Mesodermal cell (in vitro differentiated cells): ENCODE results near the gene MYOM1.
"Not testable (repeated sequence)": the region's sequence is repeated elsewhere in the genome, so short reads cannot be mapped to it uniquely, and the experiment has no call there.

Experiments
- H3K27ac ChIP-seq: 2 replicates; pipeline ENCODE4 v1.7.0; 2013; ENCODE audit warnings: mild to moderate bottlenecking, low read depth, low read length, moderate library complexity; ENCODE audit not compliant: severe bottlenecking
- H3K36me3 ChIP-seq: 2 replicates; pipeline ENCODE4 v1.7.1; 2013; ENCODE audit warnings: mild to moderate bottlenecking, low read length, moderate library complexity; ENCODE audit not compliant: control insufficient read depth, insufficient read depth
- H3K4me1 ChIP-seq: one replicate; pipeline ENCODE4 v1.7.1; 2013; ENCODE audit warnings: mild to moderate bottlenecking, low read length; ENCODE audit not compliant: insufficient read depth, control insufficient read depth, poor library complexity, severe bottlenecking
- H3K4me3 ChIP-seq: 2 replicates; pipeline ENCODE4 v1.7.0; 2013; ENCODE audit warnings: low read length, control low read depth, mild to moderate bottlenecking; ENCODE audit not compliant: insufficient read depth, poor library complexity, severe bottlenecking; ENCODE audit errors: extremely low read depth
- H3K9me3 ChIP-seq: 2 replicates; pipeline ENCODE4 v1.7.1; 2013; ENCODE audit warnings: mild to moderate bottlenecking, low read length, moderate library complexity; ENCODE audit not compliant: control insufficient read depth
- WGBS, 2 experiments: methylation state at CpG; one replicate each; pipeline ENCODE4 v1.1.5; 2013; ENCODE audit warnings: missing lambda C conversion rate in 2 of 2; ENCODE audit not compliant: insufficient coverage in 2 of 2; 5-methylcytosine and 5-hydroxymethylcytosine counted together

The MYOM1 gene

GRCh38 chr18:3079653-3080052 is 140.1 kb downstream of the MYOM1 start:
- Histone ChIP-seq H3K9me3 (no peaks in the 10 kb centered on the region), H3K4me1 (peaks cover 8% of the 10 kb centered on the region), H3K27ac (no peak overlapping the region), H3K36me3 (no peaks in the 10 kb centered on the region), H3K4me3 (no peak overlapping the region)
- 93 to 94% methylated on average over 2 to 4 of the region's 4 CpGs for WGBS, 2 experiments

- Histone ChIP-seq H3K4me3 (no peak overlapping the region), H3K4me1 (no peaks in the 10 kb centered on the region), H3K9me3 (no peaks in the 10 kb centered on the region), H3K27ac (peak overlapping the region; percentile 57), H3K36me3 (no peaks in the 10 kb centered on the region)
- 52 to 67% methylated on average over 7 to 8 of the region's 9 CpGs for WGBS, 2 experiments
These were observed 144.3 kb downstream of the MYOM1 start for GRCh38 chr18:3075491-3075890.

- no peaks in the 10 kb centered on the region for H3K4me1 ChIP-seq
- H3K27ac ChIP-seq: no peak overlapping the region
- H3K4me3 ChIP-seq: no peak overlapping the region
- H3K9me3 ChIP-seq: no peaks in the 10 kb centered on the region
- no peaks in the 10 kb centered on the region for H3K36me3 ChIP-seq
These were observed 145.7 kb downstream of the MYOM1 start for GRCh38 chr18:3074087-3074486.

- H3K4me3 ChIP-seq, H3K9me3 ChIP-seq, H3K4me1 ChIP-seq, H3K27ac ChIP-seq, H3K36me3 ChIP-seq: not testable (repeated sequence)
- 89 to 100% methylated on average over 3 of the region's 3 CpGs for WGBS, 2 experiments
These were observed 146.4 kb downstream of the MYOM1 start for GRCh38 chr18:3073353-3073752.

- Histone ChIP-seq H3K36me3 (no peaks in the 10 kb centered on the region), H3K4me1 (no peaks in the 10 kb centered on the region), H3K9me3 (no peaks in the 10 kb centered on the region), H3K4me3 (no peak overlapping the region), H3K27ac (no peak overlapping the region)
- WGBS, 2 experiments: 96% methylated on average over 4 to 5 of the region's 5 CpGs
These were observed 148.1 kb downstream of the MYOM1 start for GRCh38 chr18:3071676-3072075.

GRCh38 chr18:3069671-3070433 is 149.9 kb downstream of the MYOM1 start:
- Histone ChIP-seq H3K4me3 (no peak overlapping the region), H3K36me3 (no peaks in the 10 kb centered on the region), H3K9me3 (no peaks in the 10 kb centered on the region), H3K4me1 (no peaks in the 10 kb centered on the region), H3K27ac (no peak overlapping the region)
- 95 to 100% methylated on average over 2 to 3 of the region's 5 CpGs for WGBS, 2 experiments

- H3K36me3 ChIP-seq: no peaks in the 10 kb centered on the region
- no peak overlapping the region for H3K4me3 ChIP-seq
- whole genome bisulfite sequencing, 2 experiments: 88 to 97% methylated on average over 3 to 4 of the region's 5 CpGs
- H3K27ac ChIP-seq: no peak overlapping the region
- H3K9me3 ChIP-seq: no peaks in the 10 kb centered on the region
- no peaks in the 10 kb centered on the region for H3K4me1 ChIP-seq
These were observed 152.0 kb downstream of the MYOM1 start for GRCh38 chr18:3067722-3068121.

- Histone ChIP-seq H3K36me3 (no peaks in the 10 kb centered on the region), H3K4me1 (no peaks in the 10 kb centered on the region), H3K9me3 (no peaks in the 10 kb centered on the region), H3K4me3 (no peak overlapping the region), H3K27ac (no peak overlapping the region)
- 97% methylated on average over 20 to 22 of the region's 25 CpGs for WGBS, 2 experiments
These were observed 152.6 kb downstream of the MYOM1 start for GRCh38 chr18:3067165-3067661.

GRCh38 chr18:3066341-3067110 is 153.2 kb downstream of the MYOM1 start:
- H3K4me1 ChIP-seq: no peaks in the 10 kb centered on the region
- no peaks in the 10 kb centered on the region for H3K9me3 ChIP-seq
- H3K27ac ChIP-seq: no peak overlapping the region
- 95 to 97% methylated on average over 13 to 16 of the region's 17 CpGs for whole genome bisulfite sequencing, 2 experiments
- no peak overlapping the region for H3K4me3 ChIP-seq
- H3K36me3 ChIP-seq: no peaks in the 10 kb centered on the region

GRCh38 chr18:3063766-3064165 is 156.0 kb downstream of the MYOM1 start:
- H3K36me3 ChIP-seq, H3K4me1 ChIP-seq, H3K4me3 ChIP-seq, H3K9me3 ChIP-seq, H3K27ac ChIP-seq: not testable (repeated sequence)
- WGBS, 2 experiments: 94% methylated on average over 3 of the region's 4 CpGs; no CpG with 5 or more reads in 1 of the 2 experiments
